ENCODE measurements around the gene CDHR3. TPM values are rescaled to one million over a fixed set of nuclear protein-coding genes. Genes with fewer than 3 reads are reported as not detected.

Gene CDHR3
- total RNA-seq, 1 donor from 2014 or later: 3.1 TPM

DNA sequence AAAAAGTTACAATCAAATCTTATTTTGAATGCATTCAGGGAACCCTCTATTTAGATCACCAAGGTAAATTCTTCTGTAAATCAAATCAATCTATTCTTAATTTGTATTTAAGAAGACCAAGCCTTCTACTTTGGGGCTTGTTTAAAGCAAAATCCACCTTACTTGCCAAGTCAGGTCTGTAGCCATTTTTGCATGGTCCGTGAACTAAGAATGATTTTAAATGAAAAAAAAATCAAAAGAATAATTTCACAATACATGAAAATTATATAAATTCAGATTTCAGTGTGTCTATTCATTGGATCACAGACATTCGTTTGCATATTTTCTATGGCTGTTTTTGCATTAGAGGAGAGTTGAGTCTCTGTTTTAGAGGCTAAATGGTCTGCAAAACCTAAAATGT, 89.6 kb downstream of the CDHR3 start:
- Histone ChIP-seq H2AFZ (ENCODE audit: low read depth, low read length) (no peak overlapping the region), H3K79me2 (ENCODE audit: insufficient read depth, low read length) (no peaks in the 10 kb centered on the region), H3K27me3 (ENCODE audit: insufficient read depth, low read length) (peaks cover 15% of the 10 kb centered on the region), H3K27ac (ENCODE audit: low read depth, low read length) (no peak overlapping the region), H3K9me3 (ENCODE audit: insufficient read depth, low read depth, low read length) (no peaks in the 10 kb centered on the region), H3K4me1 (ENCODE audit: insufficient read depth, low read length) (no peaks in the 10 kb centered on the region), H3K36me3 (ENCODE audit: insufficient read depth, low read length) (no peaks in the 10 kb centered on the region), H3K4me2 (ENCODE audit: low read length) (no peak overlapping the region), H3K9ac (ENCODE audit: low read length) (no peak overlapping the region), H4K20me1 (ENCODE audit: insufficient read depth, low read length) (no peaks in the 10 kb centered on the region), H3K4me3 (ENCODE audit: insufficient read depth, low read depth, low read length) (no peak overlapping the region)
- FAIRE-seq (no peak), DNase-seq (ENCODE audit: low read depth) (no peak)
- H3K36me3 Mint-ChIP-seq (ENCODE audit: low read depth, unreplicated experiment): no peaks in the 10 kb centered on the region
- H3K9me3 Mint-ChIP-seq (ENCODE audit: unreplicated experiment): no peaks in the 10 kb centered on the region
- H3K4me3 Mint-ChIP-seq (ENCODE audit: unreplicated experiment): no peak overlapping the region
- H3K27ac Mint-ChIP-seq (ENCODE audit: unreplicated experiment): no peak overlapping the region
- H3K27me3 Mint-ChIP-seq (ENCODE audit: low read depth, unreplicated experiment): peaks cover 15% of the 10 kb centered on the region
- H3K4me1 Mint-ChIP-seq (ENCODE audit: low read depth, unreplicated experiment): peaks cover 12% of the 10 kb centered on the region
- TF ChIP-seq, protein P1, sequence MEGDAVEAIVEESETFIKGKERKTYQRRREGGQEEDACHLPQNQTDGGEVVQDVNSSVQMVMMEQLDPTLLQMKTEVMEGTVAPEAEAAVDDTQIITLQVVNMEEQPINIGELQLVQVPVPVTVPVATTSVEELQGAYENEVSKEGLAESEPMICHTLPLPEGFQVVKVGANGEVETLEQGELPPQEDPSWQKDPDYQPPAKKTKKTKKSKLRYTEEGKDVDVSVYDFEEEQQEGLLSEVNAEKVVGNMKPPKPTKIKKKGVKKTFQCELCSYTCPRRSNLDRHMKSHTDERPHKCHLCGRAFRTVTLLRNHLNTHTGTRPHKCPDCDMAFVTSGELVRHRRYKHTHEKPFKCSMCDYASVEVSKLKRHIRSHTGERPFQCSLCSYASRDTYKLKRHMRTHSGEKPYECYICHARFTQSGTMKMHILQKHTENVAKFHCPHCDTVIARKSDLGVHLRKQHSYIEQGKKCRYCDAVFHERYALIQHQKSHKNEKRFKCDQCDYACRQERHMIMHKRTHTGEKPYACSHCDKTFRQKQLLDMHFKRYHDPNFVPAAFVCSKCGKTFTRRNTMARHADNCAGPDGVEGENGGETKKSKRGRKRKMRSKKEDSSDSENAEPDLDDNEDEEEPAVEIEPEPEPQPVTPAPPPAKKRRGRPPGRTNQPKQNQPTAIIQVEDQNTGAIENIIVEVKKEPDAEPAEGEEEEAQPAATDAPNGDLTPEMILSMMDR (IDR thresholded peaks at IDR 0.05; ENCODE audit: insufficient read depth, low read depth, low read length): no peak
- TF ChIP-seq EZH2 (IDR thresholded peaks at IDR 0.05; ENCODE audit: insufficient read depth, low read length): no peak

DNA sequence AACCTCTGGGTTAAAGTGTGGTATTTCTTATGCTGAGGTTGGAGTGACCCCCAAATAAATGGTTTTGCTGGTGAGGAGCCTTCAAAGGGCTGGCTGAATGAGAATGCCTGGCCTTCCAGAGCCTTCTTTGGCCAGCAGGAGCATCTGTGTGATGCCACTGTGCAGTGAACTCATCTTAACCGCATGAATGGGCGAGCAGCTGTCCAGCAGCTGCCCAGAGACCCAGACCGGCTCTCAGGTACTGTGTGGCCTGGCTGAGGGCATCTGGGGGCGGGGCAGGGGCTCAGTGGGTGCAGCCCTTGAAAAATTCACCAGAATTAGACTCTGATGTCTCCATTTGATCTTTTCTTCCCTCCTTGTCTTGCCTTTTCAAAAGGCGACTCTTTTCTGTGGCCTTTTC, 90.0 kb downstream of the CDHR3 start:
- no peak for TF ChIP-seq EZH2 (IDR thresholded peaks at IDR 0.05; ENCODE audit: insufficient read depth, low read length)
- no peak overlapping the region for H3K27ac Mint-ChIP-seq (ENCODE audit: unreplicated experiment)
- peaks cover 12% of the 10 kb centered on the region for H3K4me1 Mint-ChIP-seq (ENCODE audit: low read depth, unreplicated experiment)
- Histone ChIP-seq H3K4me2 (ENCODE audit: low read length) (no peak overlapping the region), H3K9ac (ENCODE audit: low read length) (no peak overlapping the region), H3K4me3 (ENCODE audit: insufficient read depth, low read depth, low read length) (no peak overlapping the region), H3K79me2 (ENCODE audit: insufficient read depth, low read length) (no peaks in the 10 kb centered on the region), H3K9me3 (ENCODE audit: insufficient read depth, low read depth, low read length) (no peaks in the 10 kb centered on the region), H3K36me3 (ENCODE audit: insufficient read depth, low read length) (no peaks in the 10 kb centered on the region), H4K20me1 (ENCODE audit: insufficient read depth, low read length) (no peaks in the 10 kb centered on the region), H3K27ac (ENCODE audit: low read depth, low read length) (no peak overlapping the region), H3K4me1 (ENCODE audit: insufficient read depth, low read length) (no peaks in the 10 kb centered on the region), H3K27me3 (ENCODE audit: insufficient read depth, low read length) (peaks cover 13% of the 10 kb centered on the region), H2AFZ (ENCODE audit: low read depth, low read length) (no peak overlapping the region)
- no peaks in the 10 kb centered on the region for H3K36me3 Mint-ChIP-seq (ENCODE audit: low read depth, unreplicated experiment)
- H3K27me3 Mint-ChIP-seq (ENCODE audit: low read depth, unreplicated experiment): peaks cover 13% of the 10 kb centered on the region
- no peak overlapping the region for H3K4me3 Mint-ChIP-seq (ENCODE audit: unreplicated experiment)
- FAIRE-seq: no peak
- no peak for DNase-seq (ENCODE audit: low read depth)
- no peaks in the 10 kb centered on the region for H3K9me3 Mint-ChIP-seq (ENCODE audit: unreplicated experiment)

DNA sequence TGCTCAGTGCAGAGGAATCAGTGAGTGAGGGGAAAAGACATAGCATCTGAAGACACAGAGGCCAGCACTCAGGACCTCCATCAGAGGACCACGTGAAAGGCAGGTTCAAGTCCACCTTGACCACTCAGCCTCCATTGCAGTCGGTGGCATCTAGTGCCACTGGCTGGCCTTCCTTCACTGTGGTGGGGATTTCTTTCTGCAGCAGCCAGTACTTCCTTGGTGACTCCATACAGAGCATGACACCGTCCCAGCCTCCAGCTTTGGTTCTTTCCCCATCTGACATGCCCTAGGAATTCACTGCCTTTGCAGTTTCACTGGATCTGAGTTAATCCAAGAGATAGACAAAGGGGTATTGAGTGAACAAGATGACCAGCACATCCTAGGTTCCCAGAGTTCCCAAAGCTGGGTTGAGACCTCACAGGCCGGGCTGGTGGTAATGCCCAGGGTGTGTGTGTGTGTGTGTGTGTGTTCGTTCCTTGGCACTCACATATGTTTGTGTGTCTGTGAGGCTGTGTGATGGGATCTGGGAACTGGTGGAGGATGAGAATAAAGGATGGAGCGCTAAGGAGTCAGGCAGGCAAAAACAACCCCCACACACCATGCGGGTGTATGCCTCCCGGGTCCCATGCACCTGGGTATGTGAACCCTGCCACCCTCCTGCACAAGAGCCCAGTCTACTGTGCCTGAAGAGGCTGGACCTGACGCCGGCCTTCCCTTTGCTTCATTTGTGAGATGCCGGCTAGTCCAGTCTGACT, 91.3 kb downstream of the CDHR3 start:
- no peaks in the 10 kb centered on the region for H3K36me3 Mint-ChIP-seq (ENCODE audit: low read depth, unreplicated experiment)
- H3K4me1 ChIP-seq (ENCODE audit: insufficient read depth, low read length): no peaks in the 10 kb centered on the region
- H3K4me3 ChIP-seq (ENCODE audit: insufficient read depth, low read depth, low read length): no peak overlapping the region
- DNase-seq (ENCODE audit: low read depth) (no peak), FAIRE-seq (no peak)
- H3K27ac ChIP-seq (ENCODE audit: low read depth, low read length): no peak overlapping the region
- H3K9me3 ChIP-seq (ENCODE audit: insufficient read depth, low read depth, low read length): no peaks in the 10 kb centered on the region
- TF ChIP-seq, protein P1 (IDR thresholded peaks at IDR 0.05; ENCODE audit: insufficient read depth, low read depth, low read length): no peak
- H3K36me3 ChIP-seq (ENCODE audit: insufficient read depth, low read length): no peaks in the 10 kb centered on the region
- no peak overlapping the region for H3K4me2 ChIP-seq (ENCODE audit: low read length)
- H3K9ac ChIP-seq (ENCODE audit: low read length): no peak overlapping the region
- no peaks in the 10 kb centered on the region for H3K9me3 Mint-ChIP-seq (ENCODE audit: unreplicated experiment)
- peaks cover 12% of the 10 kb centered on the region for H3K27me3 ChIP-seq (ENCODE audit: insufficient read depth, low read length)
- peaks cover 9% of the 10 kb centered on the region for H3K27me3 Mint-ChIP-seq (ENCODE audit: low read depth, unreplicated experiment)
- peaks cover 12% of the 10 kb centered on the region for H3K4me1 Mint-ChIP-seq (ENCODE audit: low read depth, unreplicated experiment)
- H2AFZ ChIP-seq (ENCODE audit: low read depth, low read length): no peak overlapping the region
- H3K27ac Mint-ChIP-seq (ENCODE audit: unreplicated experiment): no peak overlapping the region
- H3K4me3 Mint-ChIP-seq (ENCODE audit: unreplicated experiment): no peak overlapping the region
- no peaks in the 10 kb centered on the region for H3K79me2 ChIP-seq (ENCODE audit: insufficient read depth, low read length)
- H4K20me1 ChIP-seq (ENCODE audit: insufficient read depth, low read length): no peaks in the 10 kb centered on the region
